HepG2 (cell line): Measurements from ENCODE around the gene INHA. TPM values are rescaled to one million over a fixed set of nuclear protein-coding genes. Genes with fewer than 3 reads are reported as not detected.
A peak's percentile ranks its signal among the peaks of the same experiment; 100 is the strongest.

Source experiments
- ATAC-seq: fragments of 200-7000 bp; cut with Tn5 transposase; 3 replicates; pipeline ENCODE4 v1.9.1; 2020; ENCODE audit warnings: mild to moderate bottlenecking, moderate library complexity
- BruUV-seq: library from RNA; stranded (reverse); fragments of 400-500 nt; replicated peaks from 2 replicates; lab custom pipeline; 2021; lab: Mats Ljungman, UMichigan
- CTCF ChIA-PET: fragments of 300-600 bp; formaldehyde crosslinking; extraction: SDS; loops from one replicate; lab custom pipeline; 2021; ENCODE audit warnings: low total read pairs, inconsistent platforms, low intra/inter-chr PET ratio; lab: Yijun Ruan, JAX
- POLR2A ChIA-PET: fragments of 350-600 bp; sonication (Branson Sonifier 250); formaldehyde crosslinking; loops from one replicate; lab custom pipeline; 2020; ENCODE audit warnings: antibody characterized with exemption, inconsistent platforms; lab: Yijun Ruan, JAX
- DNase-seq: peaks from one replicate; pipeline ENCODE4 v3.0.0-alpha.2; 2015; ENCODE audit warnings: low spot score
- FAIRE-seq: peaks from 3 replicates; lab custom pipeline; 2011; peaks lifted over from hg19 to GRCh38; lab: Jason Lieb, UNC
- H2AFZ ChIP-seq: one replicate; pipeline ENCODE4 v1.6.1; 2011; ENCODE audit warnings: low read length, inconsistent platforms
- H3K27ac ChIP-seq: fragments of 300-600 bp; 3 replicates; pipeline ENCODE4 v1.8.0; 2011; ENCODE audit warnings: mixed run types, mild to moderate bottlenecking, mixed read lengths, low read length, inconsistent platforms; ENCODE audit not compliant: insufficient read depth; ENCODE audit errors: extremely low read length
- H3K27me3 ChIP-seq, 2 experiments: fragments of 200-600 bp in 1 of 2; 2 replicates in 1 of 2; 3 replicates in 1 of 2; pipeline versions ENCODE4 v1.6.0 to v1.8.0; 2011; ENCODE audit warnings: low read length in 2 of 2, mild to moderate bottlenecking in 2 of 2, moderate library complexity in 2 of 2, inconsistent platforms in 1 of 2; ENCODE audit not compliant: insufficient read depth in 2 of 2, control insufficient read depth in 1 of 2
- H3K36me3 ChIP-seq, 2 experiments: fragments of 200-600 bp in 1 of 2; replicated peaks in 1 of 2; 2 replicates in 1 of 2; 3 replicates in 1 of 2; pipeline versions ENCODE4 v1.5.1 to v1.8.0; 2011; ENCODE audit warnings: low read length in 2 of 2, inconsistent platforms in 1 of 2; ENCODE audit not compliant: insufficient read depth in 2 of 2, control insufficient read depth in 1 of 2
- H3K4me1 ChIP-seq: 2 replicates; pipeline ENCODE4 v1.5.1; 2012; ENCODE audit warnings: low read length, inconsistent platforms; ENCODE audit not compliant: insufficient read depth
- H3K4me2 ChIP-seq: 2 replicates; pipeline ENCODE4 v1.6.0; 2011; ENCODE audit warnings: low read depth, low read length, inconsistent platforms
- H3K4me3 ChIP-seq, 3 experiments: fragments of 200-600 bp in 1 of 3; sonication (generic), shearing (Covaris generic) in 1 of 3; replicated peaks in 1 of 3; 2 replicates each; pipeline ENCODE4 v1.5.1; 2011 to 2016; ENCODE audit warnings: low read length in 3 of 3, inconsistent platforms in 2 of 3, low read depth in 2 of 3, mild to moderate bottlenecking in 2 of 3, control low read depth in 1 of 3, mixed read lengths in 1 of 3; ENCODE audit not compliant: insufficient read depth in 1 of 3
- H3K79me2 ChIP-seq: one replicate; pipeline ENCODE4 v1.6.1; 2011; ENCODE audit warnings: low read length, inconsistent platforms; ENCODE audit not compliant: insufficient read depth
- H3K9ac ChIP-seq: 2 replicates; pipeline ENCODE4 v1.6.0; 2011; ENCODE audit warnings: mild to moderate bottlenecking, low read depth, low read length, inconsistent platforms; ENCODE audit not compliant: insufficient read depth
- H3K9me3 ChIP-seq: 2 replicates; pipeline ENCODE4 v1.5.1; 2012; ENCODE audit warnings: mild to moderate bottlenecking, low read length
- H4K20me1 ChIP-seq: 2 replicates; pipeline ENCODE4 v1.6.0; 2011; ENCODE audit warnings: inconsistent platforms, mild to moderate bottlenecking, low read length, moderate library complexity; ENCODE audit not compliant: insufficient read depth
- ETS1 ChIP-seq: sonication (generic); formaldehyde crosslinking; IDR thresholded peaks from 2 replicates; pipeline ENCODE4 v1.4.0; 2020; ENCODE audit warnings: missing genetic modification reagents
- HMGXB4 ChIP-seq, 2 experiments: sonication (generic) in 1 of 2; formaldehyde crosslinking in 1 of 2; IDR thresholded peaks; 2 replicates each; pipeline versions ENCODE4 v1.4.0 to v1.6.1; 2018 to 2020; ENCODE audit warnings: missing genetic modification reagents in 2 of 2, borderline replicate concordance in 1 of 2, low read depth in 1 of 2, mild to moderate bottlenecking in 1 of 2, missing biosample characterization in 1 of 2
- HNF1A ChIP-seq, 2 experiments: sonication (generic) in 1 of 2; formaldehyde crosslinking in 1 of 2; IDR thresholded peaks; 2 replicates each; pipeline versions ENCODE4 v1.4.0 to v1.6.1; 2016 to 2020; ENCODE audit warnings: borderline replicate concordance in 1 of 2, low read depth in 1 of 2, mild to moderate bottlenecking in 1 of 2, missing genetic modification reagents in 1 of 2
- MYC ChIP-seq: sonication (generic); formaldehyde crosslinking; IDR thresholded peaks from 2 replicates; pipeline ENCODE4 v1.9.0; 2021; ENCODE audit warnings: missing genetic modification reagents, borderline replicate concordance
- NFKB2 ChIP-seq: sonication (generic); formaldehyde crosslinking; IDR thresholded peaks from 2 replicates; pipeline ENCODE4 v1.4.0; 2020; ENCODE audit warnings: missing genetic modification reagents, borderline replicate concordance
- NRL ChIP-seq: sonication (generic); formaldehyde crosslinking; IDR thresholded peaks from 2 replicates; pipeline ENCODE4 v1.5.0; 2020; ENCODE audit warnings: missing genetic modification reagents, mild to moderate bottlenecking, moderate library complexity, borderline replicate concordance
- ZC3H13 ChIP-seq: sonication (generic); formaldehyde crosslinking; IDR thresholded peaks from 2 replicates; pipeline ENCODE4 v1.8.1; 2023; ENCODE audit warnings: mild to moderate bottlenecking, missing genetic modification reagents, moderate library complexity
- ZFP36 ChIP-seq: fragments of 150-350 bp; IDR thresholded peaks from 2 replicates; pipeline ENCODE4 v1.6.1; 2018; ENCODE audit warnings: borderline replicate concordance, low read length, low read depth; ENCODE audit not compliant: partially characterized antibody
- ZNF430 ChIP-seq: sonication (generic); formaldehyde crosslinking; IDR thresholded peaks from 2 replicates; pipeline ENCODE4 v1.9.0; 2021; ENCODE audit warnings: mild to moderate bottlenecking, missing genetic modification reagents
- ZNF543 ChIP-seq: sonication (generic); formaldehyde crosslinking; IDR thresholded peaks from 2 replicates; pipeline ENCODE4 v1.4.0; 2020; ENCODE audit warnings: mild to moderate bottlenecking, missing genetic modification reagents
- ZNF562 ChIP-seq: sonication (generic); formaldehyde crosslinking; IDR thresholded peaks from 2 replicates; pipeline ENCODE4 v1.8.0; 2022; ENCODE audit warnings: missing genetic modification reagents, borderline replicate concordance
- ZNF768 ChIP-seq: sonication (generic); formaldehyde crosslinking; IDR thresholded peaks from 2 replicates; pipeline ENCODE4 v1.4.0; 2020; ENCODE audit warnings: missing genetic modification reagents
- WGBS: methylation state at CpG from one replicate; pipeline ENCODE4 v1.1.6; 2017; ENCODE audit warnings: low lambda C conversion rate; 5-methylcytosine and 5-hydroxymethylcytosine counted together
- in situ Hi-C: cut with HindIII; loops from 2 replicates; pipeline ENCODE4 v1.10.0; 2017; ENCODE audit warnings: low pct_unique_long_range_greater_than_20kb; ENCODE audit not compliant: extremely low pct_ligation_motif_present
- intact Hi-C: fragments of 100-400 bp; cut with micrococcal nuclease; formaldehyde crosslinking; loops from one replicate; pipeline ENCODE4 v1.10.0; 2022; ENCODE audit not compliant: unreplicated experiment
- polyA plus RNA-seq, 8 experiments: library from polyadenylated mRNA; depleted of rRNA in 3 of 8; stranded (reverse) in 7 of 8; unstranded in 1 of 8; fragments of >200 nt; fragmentation: Illumina TruSeq in 4 of 8; extraction: Trizol in 4 of 8; gene quantifications; 2 replicates each; pipeline versions ENCODE4 v1.2.1 to v1.2.3, GENCODE V29; 2011 to 2016; ENCODE audit warnings: low read depth in 4 of 8, missing spikeins in 1 of 8, mixed read lengths in 1 of 8; ENCODE audit not compliant: insufficient read depth in 1 of 8
- total RNA-seq, 5 experiments: library from RNA; depleted of rRNA; stranded (reverse); fragments of >200 nt; fragmentation: Illumina TruSeq; extraction: Trizol; gene quantifications; 2 replicates each; pipeline ENCODE4 v1.2.3, GENCODE V29; 2016; ENCODE audit warnings: low read depth in 1 of 5
- TF ChIP-seq, protein P1 (sequence below): sonication (generic); formaldehyde crosslinking; IDR thresholded peaks from 2 replicates; pipeline ENCODE4 v1.4.0; 2020; ENCODE audit warnings: mild to moderate bottlenecking, missing genetic modification reagents

Gene INHA
- total and polyA plus RNA-seq, 2 of the 13 experiments (the other 11 are each of a cell fraction or from before 2014, with no cell fraction given): 4.1 to 15.2 TPM

DNA sequence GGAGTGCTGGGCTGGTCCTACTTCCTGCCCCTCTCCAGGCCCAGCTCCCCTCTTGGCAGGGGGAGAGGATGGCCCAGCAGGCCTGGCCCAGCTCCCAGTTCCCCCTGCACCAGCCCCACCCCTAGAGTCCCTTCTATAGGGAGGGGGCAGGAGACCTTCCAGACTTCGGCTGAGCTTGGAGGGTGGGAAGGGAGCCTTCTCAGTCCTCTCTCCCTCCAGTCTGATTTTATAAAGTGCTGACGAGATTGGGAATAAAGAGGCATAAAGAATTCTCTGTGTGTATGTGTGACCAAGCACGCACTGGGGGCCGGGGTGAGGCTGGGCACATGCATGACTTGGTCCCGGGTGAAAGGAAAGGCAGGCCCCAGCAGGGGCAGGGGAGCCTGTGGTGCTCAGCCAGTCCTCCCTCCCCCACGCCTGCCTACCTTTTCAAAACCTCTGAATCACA is 33.6 kb upstream of the INHA start:
- BruUV-seq: no TSS peak
- intact Hi-C loops: loop anchor here (10.0 kb wide), 1 partner anchor 244 kb away; no protein-coding TSS in a partner anchor
- Histone ChIP-seq H3K4me3 (no peak overlapping the region), H3K9me3 (no peaks in the 10 kb centered on the region), H3K79me2 (peaks cover 20% of the 10 kb centered on the region), H3K4me2 (0 out of 2 replicates have a peak overlapping the region, but pooled peaks have one; percentile 51), H2AFZ (no peak overlapping the region), H4K20me1 (peaks cover 46% of the 10 kb centered on the region), H3K27me3 (peaks cover 2 to 32% of the 10 kb centered on the region in 2 experiments; a peak in 4 of 5 replicates), H3K9ac (no peak overlapping the region), H3K36me3 (peaks cover 15 to 27% of the 10 kb centered on the region in 2 experiments), H3K4me1 (peaks cover 45% of the 10 kb centered on the region), H3K27ac (no peak overlapping the region)
- ATAC-seq: no peak
- WGBS: 86% methylated on average over 6 of the region's 6 CpGs
- ChIA-PET POLR2A (interaction anchor here (1.4 kb wide), 1 partner anchor 22 kb away, joined by 4 read pairs; no protein-coding TSS in a partner anchor), CTCF (interaction anchor here (1.5 kb wide), 1 partner anchor 104 kb away, joined by 8 read pairs; no protein-coding TSS in a partner anchor)
- DNase-seq: no peak
- no peak for FAIRE-seq
- in situ Hi-C loops: no loop called here
- TF ChIP-seq ETS1 (CRISPR knock-in tag) (0 out of 2 replicates have a peak, but pooled peaks have one; percentile 24), ZC3H13 (CRISPR knock-in tag) (peak; percentile 13; the same call in 1 of the 2 replicates), ZNF430 (CRISPR knock-in tag) (0 out of 2 replicates have a peak, but pooled peaks have one; percentile 23), HMGXB4 (CRISPR knock-in tag; IDR thresholded peaks at IDR 0.05; ENCODE audit: borderline replicate concordance in 1 of 2, low read depth in 1 of 2) (no peak), HNF1A (IDR thresholded peaks at IDR 0.05; ENCODE audit: low read depth) (no peak), HNF1A (CRISPR knock-in tag; IDR thresholded peaks at IDR 0.05; ENCODE audit: borderline replicate concordance) (0 out of 2 replicates have a peak, but pooled peaks have one; percentile 45), ZFP36 (no peak), ZNF543 (0 out of 2 replicates have a peak, but pooled peaks have one; percentile 18), NRL (CRISPR knock-in tag) (0 out of 2 replicates have a peak, but pooled peaks have one; percentile 5), NFKB2 (CRISPR knock-in tag) (peak; percentile 62; the same call in 1 of the 2 replicates), ZNF562 (CRISPR knock-in tag) (no peak), MYC (CRISPR knock-in tag) (0 out of 2 replicates have a peak, but pooled peaks have one; percentile 6), ZNF768 (CRISPR knock-in tag) (no peak)
- TF ChIP-seq, protein P1, sequence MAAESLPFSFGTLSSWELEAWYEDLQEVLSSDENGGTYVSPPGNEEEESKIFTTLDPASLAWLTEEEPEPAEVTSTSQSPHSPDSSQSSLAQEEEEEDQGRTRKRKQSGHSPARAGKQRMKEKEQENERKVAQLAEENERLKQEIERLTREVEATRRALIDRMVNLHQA (CRISPR knock-in tag): no peak
